RWPE2 (cell line): ENCODE measurements around the gene MICAL2.

Source experiments
- ATAC-seq: fragments of 200-7000 bp; cut with Tn5 transposase; 3 replicates; pipeline ENCODE4 v1.9.1; 2021; ENCODE audit warnings: low read depth
- DNase-seq: peaks from one replicate; pipeline ENCODE4 v3.0.0-alpha.2; 2020; ENCODE audit warnings: low spot score
- H3K27ac ChIP-seq: fragments of 450-650 bp; 2 replicates; pipeline ENCODE4 v1.5.1; 2017; ENCODE audit warnings: mild to moderate bottlenecking; ENCODE audit not compliant: poor library complexity, severe bottlenecking
- H3K27me3 ChIP-seq: fragments of 250-450 bp; sonication (Bioruptor Pico); 2 replicates; pipeline ENCODE4 v1.5.1; 2021; ENCODE audit warnings: mild to moderate bottlenecking, moderate library complexity; ENCODE audit not compliant: insufficient read depth, poor library complexity, severe bottlenecking
- H3K36me3 ChIP-seq: fragments of 250-450 bp; sonication (Bioruptor Pico); 2 replicates; pipeline ENCODE4 v1.5.1; 2020; ENCODE audit warnings: low read depth, mild to moderate bottlenecking, moderate library complexity
- H3K4me1 ChIP-seq: fragments of 250-450 bp; sonication (Bioruptor Pico); 2 replicates; pipeline ENCODE4 v1.5.1; 2021; ENCODE audit warnings: mild to moderate bottlenecking, moderate library complexity; ENCODE audit not compliant: insufficient read depth, poor library complexity, severe bottlenecking
- H3K4me3 ChIP-seq: fragments of 250-450 bp; sonication (Bioruptor Pico); 2 replicates; pipeline ENCODE4 v1.5.1; 2021; ENCODE audit warnings: mild to moderate bottlenecking, moderate library complexity; ENCODE audit not compliant: severe bottlenecking
- H3K9me3 ChIP-seq: fragments of 250-450 bp; sonication (Bioruptor Pico); 2 replicates; pipeline ENCODE4 v1.5.1; 2021; ENCODE audit warnings: mild to moderate bottlenecking, moderate library complexity; ENCODE audit not compliant: severe bottlenecking
- CTCF ChIP-seq: fragments of 450-650 bp; IDR thresholded peaks from one replicate; pipeline ENCODE4 v1.5.1; 2017; ENCODE audit warnings: mild to moderate bottlenecking, moderate library complexity; ENCODE audit not compliant: poor library complexity, severe bottlenecking

Gene MICAL2

DNA sequence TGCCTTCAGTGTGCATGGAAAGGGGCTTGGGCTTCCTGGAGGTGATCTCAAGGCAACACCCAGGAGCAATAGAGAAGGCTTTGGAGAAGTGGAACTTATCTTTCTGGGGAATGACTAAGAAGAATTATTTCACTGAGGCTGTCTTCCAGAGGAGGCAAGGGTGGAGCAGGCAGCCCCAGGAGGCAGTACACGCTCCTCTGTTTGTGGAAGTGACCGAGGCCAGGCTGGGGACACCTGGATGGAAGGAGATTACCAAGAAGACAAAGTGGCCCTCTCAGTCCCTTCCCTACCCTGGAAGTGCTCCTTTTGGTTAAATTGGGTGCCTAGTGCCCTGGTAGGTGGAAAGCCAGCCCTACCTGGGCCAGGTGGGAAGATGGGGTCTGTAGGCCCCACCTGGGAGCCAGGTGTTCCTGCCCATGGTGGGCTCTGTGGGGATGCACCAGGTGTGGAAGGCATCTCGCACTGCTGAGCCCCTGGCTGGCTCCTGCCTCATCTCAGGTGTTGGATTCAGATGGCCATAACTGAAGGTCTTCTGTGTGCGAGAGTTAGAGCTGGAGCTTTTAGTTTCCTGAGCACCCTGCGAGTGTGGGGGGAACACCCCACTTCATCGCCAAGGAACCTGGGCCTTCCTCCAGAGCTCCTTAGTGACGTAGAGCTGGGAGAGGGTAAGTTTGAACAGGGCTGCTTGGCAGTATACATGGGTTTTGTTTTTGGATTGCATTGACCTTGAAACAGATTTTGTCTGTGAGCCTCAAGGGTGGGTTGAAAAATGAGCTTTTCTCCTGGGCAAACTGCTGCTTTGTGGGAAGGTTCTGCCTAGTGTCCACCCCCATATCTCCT lies 46.1 kb downstream of the MICAL2 start:
- DNase-seq (no peak), ATAC-seq (no peak)
- no peak for TF ChIP-seq CTCF
- Histone ChIP-seq H3K9me3 (no peaks in the 10 kb centered on the region), H3K36me3 (peaks cover 82% of the 10 kb centered on the region), H3K4me3 (no peak overlapping the region), H3K27ac (peak overlapping the region; percentile 99), H3K4me1 (peaks cover 7% of the 10 kb centered on the region), H3K27me3 (no peaks in the 10 kb centered on the region)

DNA sequence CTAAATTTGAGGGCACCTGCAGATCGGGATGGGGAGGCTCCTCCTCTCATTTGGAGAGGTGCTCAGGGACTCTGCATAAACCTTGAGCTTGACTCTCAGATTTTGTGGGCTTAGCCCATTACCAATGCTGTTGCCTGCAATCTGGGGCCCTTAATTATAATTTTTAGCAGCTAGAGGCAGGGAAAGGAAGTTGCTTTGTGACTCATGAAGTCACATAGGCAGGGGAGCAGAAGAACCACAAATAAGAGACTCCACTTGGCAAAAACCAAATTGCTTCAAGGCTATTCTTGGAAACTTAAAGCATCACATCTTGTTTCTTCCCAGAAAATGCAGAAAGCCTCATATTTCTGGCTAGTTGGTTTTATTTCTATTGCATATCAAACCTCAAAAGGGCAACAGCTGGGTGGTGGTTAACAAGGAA lies 46.9 kb downstream of the MICAL2 start:
- DNase-seq (no peak), ATAC-seq (no peak)
- peaks cover 87% of the 10 kb centered on the region for H3K36me3 ChIP-seq
- no peaks in the 10 kb centered on the region for H3K27me3 ChIP-seq
- H3K4me1 ChIP-seq = peaks cover 7% of the 10 kb centered on the region
- no peak overlapping the region for H3K4me3 ChIP-seq
- no peak for TF ChIP-seq CTCF
- no peaks in the 10 kb centered on the region for H3K9me3 ChIP-seq
- peak overlapping the region; percentile 99 for H3K27ac ChIP-seq

- Histone ChIP-seq H3K9me3 (no peaks in the 10 kb centered on the region), H3K4me1 (peaks cover 23% of the 10 kb centered on the region), H3K27me3 (no peaks in the 10 kb centered on the region), H3K27ac (peak overlapping the region; percentile 99), H3K4me3 (no peak overlapping the region), H3K36me3 (peaks cover 87% of the 10 kb centered on the region)
- TF ChIP-seq CTCF = no peak
- ATAC-seq (no peak), DNase-seq (no peak)
Observed at GRCh38 chr11:12158909-12159308, 48.5 kb downstream of the MICAL2 start.

DNA sequence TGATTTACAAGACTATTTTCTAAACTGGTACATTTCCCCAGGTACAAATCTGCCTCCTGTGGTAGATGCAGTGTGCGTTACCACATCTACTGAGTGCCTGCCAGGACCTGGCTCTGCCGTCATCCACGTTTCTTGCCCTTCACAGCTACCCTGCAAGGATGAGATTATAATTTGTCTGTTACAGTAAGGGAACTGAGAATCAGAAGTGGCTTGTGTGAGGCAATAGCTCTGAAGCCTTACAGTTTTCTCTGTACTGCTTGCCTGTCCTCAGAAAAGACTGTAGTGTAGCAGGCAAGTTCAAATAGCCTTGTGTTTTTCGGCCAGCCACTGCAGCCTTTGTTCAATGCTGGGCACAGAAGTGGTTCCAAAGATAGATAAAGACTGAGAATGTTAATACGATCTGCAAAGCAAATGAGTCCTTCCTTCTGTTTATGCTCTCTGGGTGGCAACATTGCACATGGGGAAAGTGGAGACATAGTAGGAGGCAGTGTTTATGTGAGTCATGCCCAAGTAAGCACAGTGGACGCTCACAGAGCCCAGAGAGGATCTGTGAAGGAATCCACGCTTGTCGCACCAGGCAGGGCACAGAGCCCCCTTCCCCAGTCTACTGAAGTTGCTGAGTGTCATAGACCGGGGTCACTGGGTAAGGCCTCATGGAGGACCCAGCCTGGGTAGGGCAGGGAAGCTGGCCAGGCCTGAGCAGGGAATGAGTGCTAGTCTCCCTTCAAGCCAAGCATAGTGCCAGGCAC lies 49.1 kb downstream of the MICAL2 start:
- Histone ChIP-seq H3K4me3 (no peak overlapping the region), H3K27ac (peak overlapping the region; percentile 99), H3K27me3 (no peaks in the 10 kb centered on the region), H3K4me1 (peaks cover 29% of the 10 kb centered on the region), H3K36me3 (peaks cover 87% of the 10 kb centered on the region), H3K9me3 (no peaks in the 10 kb centered on the region)
- ATAC-seq = peak; percentile 64
- TF ChIP-seq CTCF = peak; percentile 30
- no peak for DNase-seq
